ENCODE results near the gene TNFAIP8.
"Not testable (repeated sequence)": the region's sequence is repeated elsewhere in the genome, so short reads cannot be mapped to it uniquely, and the experiment has no call there.

The TNFAIP8 gene

DNA sequence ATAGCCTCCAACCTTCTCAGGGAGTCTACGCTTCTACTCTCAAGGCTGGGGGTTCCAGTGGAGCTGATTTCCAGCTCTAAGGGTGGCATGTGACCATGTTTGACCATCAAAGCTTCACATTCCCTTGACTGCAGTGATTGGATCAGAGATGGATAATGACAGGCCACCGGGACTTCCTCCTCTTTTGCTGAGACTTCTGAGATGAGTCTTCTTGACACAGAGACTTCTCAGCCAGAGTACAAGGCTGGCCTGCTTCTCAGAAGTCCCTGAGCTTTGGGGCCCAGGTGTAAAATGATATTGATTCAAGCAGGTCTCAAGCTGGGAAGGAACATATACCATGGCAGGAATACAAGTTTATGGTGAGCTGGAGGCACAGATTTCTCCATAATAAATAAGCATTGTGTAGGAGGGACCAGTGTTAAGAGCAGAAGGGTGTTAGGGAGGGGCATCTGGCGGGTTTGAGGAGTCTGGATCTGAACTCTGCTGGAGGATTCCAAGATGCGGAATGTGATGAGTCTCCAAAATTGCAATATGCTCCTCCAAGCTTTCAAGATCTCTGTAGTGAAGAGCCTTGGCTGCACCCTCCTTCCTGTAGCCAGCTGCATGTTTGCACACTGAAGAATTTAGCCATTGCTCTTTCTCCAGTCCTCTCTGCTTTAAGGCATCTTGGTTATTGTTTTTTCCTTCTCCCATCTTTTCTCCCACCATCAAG lies 54.8 kb downstream of the TNFAIP8 start:
- no peak for DNase-seq
- Mint-ChIP-seq H3K27ac (no peak overlapping the region), H3K27me3 (ENCODE audit: low read depth, poor library complexity) (peaks cover 15% of the 10 kb centered on the region), H3K4me1 (peaks cover 15% of the 10 kb centered on the region), H3K9me3 (peaks cover 3% of the 10 kb centered on the region), H3K36me3 (ENCODE audit: low read depth) (no peaks in the 10 kb centered on the region), H3K4me3 (no peak overlapping the region)
- TF ChIP-seq, protein P1, sequence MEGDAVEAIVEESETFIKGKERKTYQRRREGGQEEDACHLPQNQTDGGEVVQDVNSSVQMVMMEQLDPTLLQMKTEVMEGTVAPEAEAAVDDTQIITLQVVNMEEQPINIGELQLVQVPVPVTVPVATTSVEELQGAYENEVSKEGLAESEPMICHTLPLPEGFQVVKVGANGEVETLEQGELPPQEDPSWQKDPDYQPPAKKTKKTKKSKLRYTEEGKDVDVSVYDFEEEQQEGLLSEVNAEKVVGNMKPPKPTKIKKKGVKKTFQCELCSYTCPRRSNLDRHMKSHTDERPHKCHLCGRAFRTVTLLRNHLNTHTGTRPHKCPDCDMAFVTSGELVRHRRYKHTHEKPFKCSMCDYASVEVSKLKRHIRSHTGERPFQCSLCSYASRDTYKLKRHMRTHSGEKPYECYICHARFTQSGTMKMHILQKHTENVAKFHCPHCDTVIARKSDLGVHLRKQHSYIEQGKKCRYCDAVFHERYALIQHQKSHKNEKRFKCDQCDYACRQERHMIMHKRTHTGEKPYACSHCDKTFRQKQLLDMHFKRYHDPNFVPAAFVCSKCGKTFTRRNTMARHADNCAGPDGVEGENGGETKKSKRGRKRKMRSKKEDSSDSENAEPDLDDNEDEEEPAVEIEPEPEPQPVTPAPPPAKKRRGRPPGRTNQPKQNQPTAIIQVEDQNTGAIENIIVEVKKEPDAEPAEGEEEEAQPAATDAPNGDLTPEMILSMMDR (IDR thresholded peaks at IDR 0.05), result no peak

DNA sequence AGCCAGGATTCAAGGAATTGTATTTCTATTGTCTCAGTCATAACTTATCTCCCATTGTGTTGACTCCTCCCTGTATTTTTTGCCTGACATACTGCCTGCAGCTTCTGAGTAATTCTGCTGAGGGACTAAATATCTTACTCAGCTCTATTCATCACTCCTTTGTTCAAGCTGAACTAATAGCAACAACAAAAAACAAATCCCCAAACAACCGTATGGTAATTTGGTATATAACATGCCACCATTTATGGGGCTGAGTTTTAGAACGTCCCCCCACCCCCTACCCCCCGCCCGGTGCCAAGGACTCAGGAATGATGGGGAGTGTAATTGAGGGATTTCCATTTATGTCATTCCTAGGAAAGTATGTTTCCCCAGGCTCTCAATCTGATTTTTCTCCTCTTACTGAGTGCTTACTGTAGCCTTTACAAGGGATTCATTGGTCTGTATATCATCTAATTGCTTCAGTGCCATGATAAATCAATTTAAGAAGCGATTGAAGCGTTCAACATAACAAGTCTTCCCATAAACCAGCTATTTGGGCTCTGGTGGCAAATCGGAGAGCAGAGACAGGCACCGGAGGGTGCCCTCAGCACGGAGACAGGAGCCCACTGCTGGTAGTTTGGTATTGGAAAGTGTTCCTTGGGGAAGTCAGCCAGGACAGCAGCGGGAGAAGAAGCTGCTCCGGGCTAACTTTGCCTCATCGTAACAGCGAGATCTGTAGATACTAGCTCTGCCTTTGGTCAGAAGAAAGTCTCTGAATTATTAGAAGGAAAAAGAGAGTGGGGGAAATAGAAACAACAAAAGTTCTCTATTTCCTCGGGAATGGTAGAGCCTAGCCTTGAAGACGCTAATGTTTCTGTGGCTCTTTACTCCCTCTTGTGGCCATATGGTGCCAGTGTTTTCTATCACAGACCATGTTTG lies 55.8 kb downstream of the TNFAIP8 start:
- Mint-ChIP-seq H3K27ac (no peak overlapping the region), H3K9me3 (peaks cover 3% of the 10 kb centered on the region)

DNA sequence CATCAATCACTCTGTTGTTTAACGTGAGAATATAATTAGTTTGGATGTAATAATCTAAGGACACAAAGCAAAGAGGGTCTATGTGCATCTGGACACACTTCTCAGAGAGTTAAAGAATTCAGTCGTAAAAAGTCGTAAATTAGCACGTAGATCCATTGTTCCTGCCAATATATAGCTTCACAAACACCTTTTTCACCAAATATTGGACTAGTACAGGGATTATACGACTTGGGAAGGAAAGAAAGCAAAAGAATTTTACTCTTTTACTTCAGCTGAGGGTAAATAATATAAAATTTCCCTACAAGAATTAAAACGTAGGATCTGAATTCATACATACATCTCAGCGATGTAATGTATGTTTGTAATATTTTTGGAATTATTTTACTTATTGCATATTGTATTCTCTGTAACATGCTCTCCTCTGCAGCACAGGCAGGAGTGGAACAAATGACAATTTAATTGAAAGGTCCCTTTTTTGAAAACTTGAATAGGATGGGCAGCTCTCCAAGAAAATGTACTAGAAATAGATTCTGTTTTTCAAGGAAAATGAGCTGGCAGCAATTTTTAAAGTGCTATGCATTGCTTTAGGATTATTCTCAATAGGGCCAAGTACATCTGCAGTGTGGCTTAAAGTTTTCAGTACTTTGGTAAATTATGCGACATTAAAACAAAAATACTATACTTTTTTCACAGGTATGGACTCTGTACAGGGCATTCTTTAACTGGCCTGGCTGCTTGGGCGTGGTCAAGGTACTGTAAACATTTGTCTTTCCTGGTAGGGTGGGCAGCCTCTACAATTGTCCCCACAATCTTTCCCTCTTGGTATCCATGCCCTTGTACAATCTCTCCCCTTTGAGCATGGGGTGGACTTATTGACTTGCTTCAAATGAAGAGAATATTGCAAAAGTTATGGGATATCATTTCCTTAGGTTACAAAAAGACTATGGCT lies 56.7 kb downstream of the TNFAIP8 start:
- H3K9me3 Mint-ChIP-seq, result peaks cover 3% of the 10 kb centered on the region
- H3K4me1 Mint-ChIP-seq, result peaks cover 15% of the 10 kb centered on the region
- H3K27me3 Mint-ChIP-seq (ENCODE audit: low read depth, poor library complexity), result peaks cover 9% of the 10 kb centered on the region
- peak overlapping the region; percentile 91 for H3K4me3 Mint-ChIP-seq
- DNase-seq, result no peak
- no peaks in the 10 kb centered on the region for H3K36me3 Mint-ChIP-seq (ENCODE audit: low read depth)
- H3K27ac Mint-ChIP-seq, result no peak overlapping the region
- TF ChIP-seq, protein P1 (IDR thresholded peaks at IDR 0.05), result no peak

More for the DNA sequence above, 55.8 kb downstream of the TNFAIP8 start:
- Mint-ChIP-seq H3K4me3 (peak overlapping the region; percentile 91), H3K36me3 (ENCODE audit: low read depth) (no peaks in the 10 kb centered on the region), H3K27me3 (ENCODE audit: low read depth, poor library complexity) (peaks cover 9% of the 10 kb centered on the region), H3K4me1 (peaks cover 15% of the 10 kb centered on the region)
- TF ChIP-seq, protein P1 (IDR thresholded peaks at IDR 0.05), result peak; percentile 93
- peak; percentile 43 for DNase-seq

DNA sequence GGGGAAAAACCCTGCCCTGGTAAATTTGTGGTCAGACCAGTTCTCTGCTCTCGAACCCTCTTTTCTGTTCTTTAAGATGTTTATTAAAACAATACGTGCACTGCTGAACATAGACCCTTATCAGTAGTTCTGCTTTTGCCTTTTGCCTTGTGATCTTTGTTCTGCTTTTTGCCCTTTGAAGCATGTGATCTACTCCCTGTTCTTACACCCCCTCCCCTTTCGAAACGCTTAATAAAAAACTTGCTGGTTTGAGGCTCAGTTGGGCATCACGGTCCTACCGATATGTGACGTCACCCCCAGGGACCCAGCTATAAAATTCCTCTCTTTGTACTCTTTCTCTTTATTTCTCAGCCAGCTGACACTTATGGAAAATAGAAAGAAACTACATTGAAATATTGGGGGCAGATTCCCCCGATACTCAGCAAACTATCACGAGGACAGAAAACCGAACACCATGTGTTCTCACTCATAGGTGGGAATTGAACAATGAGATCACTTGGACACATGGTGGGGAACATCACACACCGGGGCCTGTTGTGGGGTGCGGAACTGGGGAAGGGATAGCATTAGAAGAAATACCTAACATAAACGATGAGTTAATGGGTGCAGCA lies 58.4 kb downstream of the TNFAIP8 start:
- H3K27me3 Mint-ChIP-seq (ENCODE audit: low read depth, poor library complexity); H3K36me3 Mint-ChIP-seq (ENCODE audit: low read depth); H3K4me3 Mint-ChIP-seq; H3K9me3 Mint-ChIP-seq; H3K27ac Mint-ChIP-seq; DNase-seq: not testable (repeated sequence)
- peaks cover 15% of the 10 kb centered on the region for H3K4me1 Mint-ChIP-seq

DNA sequence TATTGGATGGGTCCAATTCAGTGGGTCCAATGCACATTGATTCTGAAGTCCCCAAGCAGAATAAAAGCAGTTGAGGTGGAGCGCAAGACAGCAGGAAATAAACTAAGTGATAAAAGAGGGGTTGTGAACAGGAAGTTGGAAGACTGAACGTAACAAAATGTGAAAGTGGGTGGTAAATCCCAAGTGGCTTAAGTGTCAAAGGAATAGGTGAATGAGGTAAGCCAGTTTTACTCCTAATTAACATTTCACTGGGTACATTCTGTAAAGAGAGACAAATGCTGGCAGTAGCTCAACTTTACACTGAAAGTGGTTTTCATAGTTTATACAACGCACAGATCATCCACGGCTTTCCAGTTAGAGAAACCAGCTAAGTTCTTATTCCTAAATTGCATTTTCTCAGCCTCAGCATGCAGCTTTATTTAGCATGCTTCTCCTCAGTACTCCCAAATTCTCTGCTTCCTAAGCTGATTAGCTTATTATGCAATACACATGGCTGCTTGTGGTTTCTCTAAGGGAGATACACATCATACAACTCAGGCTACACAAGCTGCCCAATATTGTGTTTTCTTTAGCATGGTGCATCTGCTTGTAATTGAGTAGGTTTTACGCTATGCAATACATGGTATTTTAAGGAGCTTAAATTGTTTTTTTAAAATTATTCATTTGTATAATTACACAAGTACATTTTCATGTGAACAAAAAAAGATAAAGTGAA lies 62.2 kb downstream of the TNFAIP8 start:
- H3K9me3 Mint-ChIP-seq, result peaks cover 3% of the 10 kb centered on the region
- no peak for DNase-seq
- TF ChIP-seq, protein P1 (IDR thresholded peaks at IDR 0.05), result no peak
- H3K27me3 Mint-ChIP-seq (ENCODE audit: low read depth, poor library complexity), result no peaks in the 10 kb centered on the region
- no peaks in the 10 kb centered on the region for H3K36me3 Mint-ChIP-seq (ENCODE audit: low read depth)
- no peak overlapping the region for H3K4me3 Mint-ChIP-seq
- H3K4me1 Mint-ChIP-seq, result no peaks in the 10 kb centered on the region
- no peak overlapping the region for H3K27ac Mint-ChIP-seq
